CD4-positive, alpha-beta T cell treated with Interleukin-2 at 100 ng/mL for 4 hours (primary cell): Measurements from ENCODE around the gene TNPO2.

Experiments used
- DNase-seq: peaks from one replicate; pipeline ENCODE4 v3.0.0-alpha.2; 2020; ENCODE audit warnings: low spot score

Gene TNPO2

GRCh38 chr19:12723641-12724426 lies at the start of gene TNPO2:
Gene TNPO2, minus strand, starts transcription at chr19:12723932. Its CDS starts 2,955 bp downstream, at chr19:12720977.
- peak; percentile 61 for DNase-seq

GRCh38 chr19:12772323-12772722 lies 48.6 kb upstream of the TNPO2 start:
- DNase-seq, result no peak

GRCh38 chr19:12770922-12771321 lies 47.2 kb upstream of the TNPO2 start:
- no peak for DNase-seq

DNA sequence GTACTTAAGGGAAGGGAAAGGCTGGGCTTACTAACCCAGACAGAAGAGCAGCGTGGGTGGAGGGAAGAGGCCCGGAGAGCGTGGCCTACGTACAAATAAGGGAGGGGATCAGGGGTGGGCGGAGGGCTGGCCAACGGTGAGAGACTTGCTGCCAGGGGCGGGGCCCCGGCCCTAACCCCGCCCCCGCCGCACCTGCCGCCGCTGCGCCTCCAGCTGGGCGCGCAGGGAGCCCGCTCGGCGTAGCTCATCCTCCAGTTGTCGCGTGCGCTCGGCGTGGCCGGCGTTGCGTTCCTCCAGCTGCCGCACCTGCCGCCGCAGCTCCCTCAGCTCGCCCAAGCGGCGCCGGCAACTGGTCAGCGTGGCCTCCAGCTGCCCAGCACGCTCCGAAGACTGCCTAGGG lies 46.0 kb upstream of the TNPO2 start:
- DNase-seq, result peak; percentile 74

DNA sequence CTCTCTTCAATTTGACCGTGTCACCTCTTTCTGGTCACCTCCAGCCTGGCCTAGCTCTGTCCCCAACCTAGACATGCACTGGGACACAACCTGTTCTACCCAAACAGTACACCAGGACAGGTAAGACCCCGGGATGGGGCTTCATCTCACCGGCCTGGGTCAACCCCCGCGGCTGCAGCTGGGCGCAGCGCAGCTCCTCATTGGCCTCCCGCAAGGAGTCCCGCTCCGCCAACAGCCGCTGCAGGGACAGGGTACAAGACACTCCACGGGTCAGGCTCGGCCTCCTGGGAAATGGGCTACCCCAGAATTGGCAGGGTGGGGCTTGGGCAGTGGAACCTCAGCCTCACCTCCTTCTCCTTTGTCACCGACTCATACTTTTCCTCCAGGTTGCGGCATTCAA lies 43.9 kb upstream of the TNPO2 start:
- no peak for DNase-seq

- DNase-seq, result no peak
Observed at GRCh38 chr19:12767150-12767549, 43.4 kb upstream of the TNPO2 start.

DNA sequence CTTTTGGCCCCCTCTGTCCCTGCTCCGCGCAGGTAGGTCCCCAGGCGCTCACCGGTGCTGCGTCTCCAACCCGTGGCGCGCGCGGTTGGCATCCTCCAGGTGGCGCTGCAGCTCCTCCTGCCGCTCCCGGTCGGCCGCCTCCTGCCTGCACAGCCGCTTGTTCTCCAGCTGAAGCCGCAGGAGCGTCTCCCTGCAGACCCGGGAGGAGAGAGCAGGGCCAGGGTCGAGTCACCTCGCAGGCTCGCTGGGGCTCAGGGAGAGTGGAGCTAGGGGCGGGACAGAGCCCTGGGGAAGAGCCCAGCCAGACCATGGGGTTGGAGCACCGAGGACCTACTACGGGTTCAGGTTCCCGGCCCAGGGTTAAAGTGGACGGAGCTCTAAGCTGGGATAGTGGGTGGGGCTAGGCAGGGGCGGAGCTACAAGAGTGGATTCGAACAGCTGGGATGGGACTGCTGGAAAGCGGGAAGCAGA lies 42.4 kb upstream of the TNPO2 start:
- peak; percentile 83 for DNase-seq

DNA sequence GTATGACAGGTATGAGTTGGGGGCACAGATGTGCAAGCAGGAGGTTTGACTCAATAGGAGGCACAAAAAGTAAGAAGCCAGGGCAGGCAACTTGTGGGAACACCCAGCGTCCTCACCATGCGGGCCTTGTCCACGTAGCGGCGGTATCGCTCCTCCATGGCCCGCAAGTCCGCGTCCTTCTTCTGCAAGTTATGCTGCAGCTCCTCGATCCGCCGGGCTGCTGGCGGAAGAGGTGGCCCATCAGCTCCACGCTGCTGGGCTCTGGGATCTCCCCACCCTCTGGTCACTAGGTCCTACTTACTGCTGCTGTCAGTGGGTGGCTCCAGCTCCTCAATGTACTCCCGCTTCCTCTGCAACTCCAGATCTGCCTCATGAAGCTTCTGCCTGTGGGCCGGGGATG lies 41.0 kb upstream of the TNPO2 start:
- DNase-seq, result no peak

DNA sequence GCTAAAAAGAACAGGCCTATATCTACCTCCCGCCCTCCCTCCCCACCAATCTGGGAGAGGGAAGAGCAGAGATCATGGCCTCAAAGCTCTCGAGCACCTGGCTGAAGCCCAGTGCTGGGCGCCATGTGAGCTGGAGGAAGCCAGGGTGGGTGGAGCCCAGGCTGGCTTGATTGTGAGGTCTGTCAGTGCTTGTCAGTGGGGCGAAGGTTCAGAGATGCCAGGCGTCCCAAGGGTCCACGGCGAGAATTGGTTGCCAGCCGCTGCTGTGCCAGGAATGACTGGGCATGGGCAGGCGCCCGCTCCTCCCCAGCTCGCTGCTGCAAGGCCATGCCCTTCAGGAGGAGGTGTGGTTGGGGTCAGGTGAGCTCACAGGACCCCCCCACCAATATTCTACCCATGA lies 39.4 kb upstream of the TNPO2 start:
- no peak for DNase-seq

DNA sequence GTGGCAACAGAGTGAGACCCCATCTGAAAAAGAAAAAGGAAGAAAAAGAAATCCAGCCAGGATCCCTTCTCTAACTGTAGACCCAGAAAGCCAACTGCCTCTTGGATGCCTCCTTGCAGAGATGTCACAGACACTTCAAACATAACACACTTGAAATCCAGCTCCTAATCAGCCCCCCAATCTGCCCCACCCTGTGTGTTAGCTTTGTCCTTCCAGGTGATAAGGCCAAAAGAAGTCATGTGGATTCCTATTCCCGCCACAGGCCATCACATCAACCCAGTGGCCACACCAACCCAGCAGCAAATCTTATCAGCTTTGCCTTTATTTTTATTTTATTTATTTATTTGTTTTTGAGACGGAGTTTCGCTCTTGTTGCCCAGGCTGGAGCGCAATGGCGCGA lies 36.0 kb upstream of the TNPO2 start:
- no peak for DNase-seq

- peak; percentile 62 for DNase-seq
Observed at GRCh38 chr19:12757544-12758274, 34.0 kb upstream of the TNPO2 start.

DNA sequence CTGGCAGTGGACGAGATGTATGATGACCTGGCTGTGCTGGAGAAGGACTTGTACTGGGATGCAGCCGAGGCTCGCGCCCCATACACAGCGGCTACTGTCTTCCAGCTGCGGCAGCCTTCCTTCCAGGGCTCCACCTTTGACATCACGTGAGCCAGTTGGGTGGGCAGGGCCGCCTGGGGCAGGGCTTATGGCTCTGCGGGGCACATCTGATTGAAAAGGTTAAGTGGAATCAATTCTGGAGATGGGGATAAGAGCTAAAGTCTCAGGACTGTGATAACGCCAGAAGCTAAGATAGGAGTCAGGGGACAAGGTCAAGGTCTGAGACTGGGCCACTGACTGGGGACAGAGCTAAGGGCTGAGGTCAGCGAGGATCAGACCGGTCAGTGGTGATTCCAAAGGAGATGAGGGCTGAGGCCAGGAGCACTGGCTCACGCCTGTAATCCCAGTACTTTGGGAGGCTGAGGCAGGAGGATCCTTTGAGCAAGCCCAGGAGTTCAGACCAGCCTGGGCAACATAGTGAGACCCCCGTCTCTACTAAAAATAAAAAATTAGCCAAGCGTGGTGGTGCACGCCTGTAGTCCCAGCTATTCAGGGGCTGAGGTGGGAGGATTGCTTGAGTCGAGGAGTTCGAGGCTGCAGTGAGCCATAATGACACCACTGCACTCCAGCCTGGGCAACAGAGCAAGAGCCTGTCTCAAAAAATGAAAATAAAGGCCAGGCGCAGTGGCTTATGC lies 32.6 kb upstream of the TNPO2 start:
- no peak for DNase-seq

DNA sequence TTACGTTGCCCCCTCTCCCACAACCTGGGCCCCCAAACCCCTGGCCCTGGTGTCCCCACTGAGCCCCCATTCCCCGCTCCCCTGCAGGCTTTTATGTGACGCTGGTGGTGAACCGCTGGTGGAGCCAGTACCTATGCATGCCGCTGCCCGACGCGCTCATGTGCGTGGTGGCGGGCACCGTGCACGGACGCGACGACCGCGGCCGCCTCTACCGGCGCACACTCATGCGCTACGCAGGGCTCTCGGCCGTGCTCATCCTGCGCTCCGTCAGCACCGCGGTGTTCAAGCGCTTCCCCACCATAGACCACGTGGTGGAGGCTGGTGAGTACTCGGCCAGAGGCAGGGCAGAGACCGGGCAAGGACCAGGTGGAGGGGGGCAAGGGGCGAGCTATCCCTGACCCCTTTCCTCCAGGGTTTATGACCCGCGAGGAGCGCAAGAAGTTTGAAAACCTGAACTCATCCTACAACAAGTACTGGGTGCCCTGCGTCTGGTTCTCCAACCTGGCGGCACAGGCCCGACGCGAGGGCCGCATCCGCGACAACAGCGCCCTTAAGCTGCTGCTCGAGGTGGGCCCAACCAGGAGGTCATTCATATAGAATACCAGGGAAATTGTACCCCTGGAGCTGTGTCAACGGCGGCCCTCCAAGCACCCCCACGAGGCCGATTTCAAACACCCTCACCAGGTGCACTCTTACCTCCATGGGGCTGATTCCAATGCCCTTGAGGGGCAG lies 30.9 kb upstream of the TNPO2 start:
- no peak for DNase-seq

DNA sequence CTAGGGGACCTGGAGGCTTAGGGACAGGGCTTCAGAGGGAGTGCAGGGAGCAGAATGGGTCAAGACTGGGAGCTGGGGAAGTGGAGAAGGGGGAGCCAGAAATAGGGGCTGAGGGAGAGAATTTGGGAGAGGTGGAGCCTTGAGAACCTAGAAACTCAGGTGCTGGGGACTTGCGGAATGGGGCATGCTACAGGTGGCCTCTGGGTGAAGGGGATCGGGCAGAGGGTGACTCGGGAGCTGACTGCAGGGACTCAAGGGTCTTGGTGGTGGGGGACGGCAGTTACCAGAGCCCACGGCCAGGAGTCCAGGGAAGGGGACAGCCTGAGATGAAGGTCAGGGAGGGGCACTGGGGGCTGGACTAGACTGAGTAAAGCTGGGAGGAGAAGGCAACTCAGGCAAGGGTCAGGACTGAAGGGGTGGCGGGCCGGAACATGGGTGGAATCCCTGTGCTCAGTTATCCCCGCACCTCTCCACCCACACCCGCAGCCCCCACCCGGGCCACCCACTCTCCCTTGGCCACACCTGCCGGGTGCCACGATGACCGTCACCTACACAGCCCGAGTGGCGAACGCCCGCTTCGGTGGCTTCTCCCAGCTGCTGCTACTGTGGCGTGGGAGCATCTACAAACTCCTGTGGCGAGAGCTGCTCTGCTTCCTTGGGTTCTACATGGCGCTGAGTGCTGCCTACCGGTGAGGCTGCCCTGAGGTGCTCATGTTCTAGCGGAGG lies 28.5 kb upstream of the TNPO2 start:
- DNase-seq, result no peak

DNA sequence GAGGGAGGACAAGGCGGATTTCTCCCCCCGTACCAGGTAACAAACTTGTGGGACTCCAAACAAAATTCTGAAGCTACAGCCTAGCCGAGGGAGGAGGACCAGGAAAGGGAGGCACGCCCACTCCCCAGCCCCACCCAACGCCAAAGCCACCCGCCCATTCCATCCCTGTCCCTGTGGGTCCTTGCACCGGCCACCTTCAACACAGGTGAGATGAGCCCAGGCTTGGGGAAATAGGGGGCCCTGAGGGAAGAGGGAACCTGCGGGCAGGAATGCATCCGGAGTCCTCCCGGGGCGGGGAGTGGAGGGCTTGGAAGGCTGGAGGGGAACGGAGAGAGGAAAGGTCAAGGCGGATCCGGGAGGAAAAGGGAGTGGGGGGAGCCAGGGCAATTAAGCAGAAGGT lies 27.9 kb upstream of the TNPO2 start, which contains the start of gene BEST2:
BEST2 (plus strand) TSS at position 157 of the 400 bp plus-strand sequence. CDS start 802 bp downstream, outside the sequence.
- DNase-seq, result no peak

- no peak for DNase-seq
Observed at GRCh38 chr19:12750851-12751250, 27.1 kb upstream of the TNPO2 start.

- no peak for DNase-seq
Observed at GRCh38 chr19:12749938-12750521, 26.3 kb upstream of the TNPO2 start.

DNA sequence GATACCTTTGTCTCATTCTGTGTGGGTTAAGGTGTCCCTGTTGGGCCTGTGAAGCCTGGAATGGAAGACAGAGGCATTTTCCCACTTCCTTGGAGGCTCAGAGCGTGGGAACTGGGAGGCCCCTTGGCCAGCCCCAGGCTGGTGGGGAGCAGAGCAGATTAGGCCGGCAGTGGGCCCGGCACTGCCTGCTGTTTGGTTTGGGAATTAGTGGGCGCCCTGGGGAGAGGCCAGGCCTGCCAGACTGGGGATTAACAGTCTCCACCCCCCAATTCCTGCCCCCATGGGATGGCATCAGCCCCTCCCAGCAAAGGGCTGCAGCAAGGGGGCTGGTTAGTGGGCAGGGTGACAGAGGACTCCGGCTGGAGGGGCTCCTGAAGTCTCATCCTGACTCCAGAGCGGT lies 24.8 kb upstream of the TNPO2 start:
- no peak for DNase-seq

- DNase-seq, result no peak
Observed at GRCh38 chr19:12745166-12745897, 21.6 kb upstream of the TNPO2 start.

- DNase-seq, result no peak
Observed at GRCh38 chr19:12737835-12738351, 14.2 kb upstream of the TNPO2 start.
